ENCODE measurements around the gene CAST. TPM values are rescaled to one million over a fixed set of nuclear protein-coding genes. Genes with fewer than 3 reads are reported as not detected.
"Not testable (repeated sequence)": the region's sequence is repeated elsewhere in the genome, so short reads cannot be mapped to it uniquely, and the experiment has no call there.

Gene CAST
- polyA plus RNA-seq (2012; ENCODE audit: insufficient read depth, insufficient read length): 44.6 TPM

DNA sequence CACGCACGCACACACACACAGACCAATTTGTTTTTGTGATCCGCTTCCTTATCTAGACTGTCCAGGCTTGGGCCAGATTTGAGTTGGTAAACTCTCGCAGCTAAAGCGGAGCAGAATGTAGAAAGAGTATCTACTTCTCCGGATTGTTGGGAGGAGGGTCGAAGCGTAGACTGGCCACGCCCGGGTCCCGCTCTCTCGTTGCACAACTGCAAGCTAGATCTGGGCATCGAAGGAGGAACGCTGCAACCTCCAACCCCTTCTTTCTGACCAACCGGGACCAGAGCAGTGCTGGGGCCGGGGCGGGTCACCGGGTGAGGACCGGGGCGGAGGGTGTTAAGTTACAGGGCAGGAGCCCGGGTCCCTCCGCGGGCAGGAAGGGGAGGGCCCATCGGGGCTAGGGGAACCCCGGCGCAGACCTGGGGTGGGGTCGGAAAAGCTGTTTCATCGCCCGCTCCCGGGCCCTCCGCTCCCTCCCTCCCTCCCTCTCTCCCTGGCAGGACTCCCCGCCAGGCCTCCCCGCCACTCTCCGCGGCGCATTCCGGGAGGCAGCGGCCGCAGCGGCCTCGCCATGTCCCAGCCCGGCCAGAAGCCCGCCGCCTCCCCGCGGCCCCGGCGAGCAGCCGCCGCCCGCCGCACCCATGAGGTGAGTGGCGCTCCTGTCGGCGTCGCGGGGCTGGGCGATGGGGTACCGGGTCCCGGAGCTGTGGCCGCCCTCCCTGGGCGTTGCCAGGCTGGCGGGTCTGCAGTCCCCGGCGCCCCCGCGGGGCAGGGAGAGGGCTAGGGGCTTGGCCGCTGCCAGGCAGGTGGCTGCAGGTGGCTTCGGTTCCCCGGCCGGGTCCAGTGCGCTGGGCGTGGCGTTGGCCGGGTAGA lies at the start of gene CAST:
Gene CAST (plus strand): TSS at position 522 of the 870 bp plus-strand sequence. CDS start 47 bp downstream, at position 569.
- peak within 1 kb of the TSS; percentile 64 for H3K4me3 ChIP-seq (ENCODE audit: low read length)
- no peak for DNase-seq (ENCODE audit: low read depth, low spot score)

DNA sequence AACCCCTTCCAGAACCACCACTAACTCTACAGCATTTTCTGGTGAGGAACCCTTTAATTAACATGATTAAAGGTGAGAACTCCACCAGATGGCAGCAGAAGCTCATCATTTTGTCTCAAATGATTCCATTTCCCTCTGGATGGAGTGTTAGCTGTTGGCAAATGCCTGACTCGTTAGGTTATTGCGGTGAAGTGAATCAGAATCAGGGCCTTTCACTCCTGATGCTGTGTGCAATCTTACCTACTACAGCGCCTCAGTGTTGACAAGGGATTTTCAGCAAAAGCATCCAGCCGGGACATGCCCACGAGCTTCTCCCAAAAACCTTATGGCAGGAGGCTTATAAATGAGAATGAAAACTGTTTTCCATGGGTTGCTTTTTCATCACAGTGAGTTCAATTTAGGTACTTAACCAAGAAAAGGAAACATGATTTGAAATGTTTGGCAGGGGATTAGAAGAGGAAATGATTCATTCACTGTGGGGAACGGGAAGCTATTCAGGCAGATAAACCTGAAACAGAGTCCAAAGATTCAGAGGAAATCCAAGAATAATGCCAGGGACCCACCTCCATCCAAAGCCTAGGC lies 48.0 kb upstream of the CAST start:
- no peak overlapping the region for H3K4me3 ChIP-seq (ENCODE audit: low read length)
- DNase-seq (ENCODE audit: low read depth, low spot score): peak; percentile 23

GRCh38 chr5:96615223-96615622 lies 47.0 kb upstream of the CAST start:
- no peak for DNase-seq (ENCODE audit: low read depth, low spot score)
- no peak overlapping the region for H3K4me3 ChIP-seq (ENCODE audit: low read length)

DNA sequence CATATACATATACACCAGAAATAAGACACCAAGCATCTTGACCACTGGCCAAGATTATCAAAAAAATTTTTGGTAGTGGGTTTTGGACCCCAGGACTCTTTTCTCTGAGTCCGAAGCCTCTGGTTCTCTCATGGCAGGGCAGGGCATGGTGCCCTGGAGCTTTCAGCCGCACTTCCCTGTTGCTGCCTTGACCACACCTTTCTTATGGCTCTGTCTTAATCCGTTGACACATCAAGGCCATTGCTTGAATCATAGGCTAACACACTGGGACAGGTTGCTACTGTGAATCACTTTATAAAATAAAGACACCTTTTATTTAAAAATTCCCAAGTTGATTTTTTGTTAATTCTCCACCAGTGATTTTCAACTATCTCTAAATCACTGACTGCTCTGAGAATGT lies 45.4 kb upstream of the CAST start:
- DNase-seq (ENCODE audit: low read depth, low spot score): no peak
- no peak overlapping the region for H3K4me3 ChIP-seq (ENCODE audit: low read length)

DNA sequence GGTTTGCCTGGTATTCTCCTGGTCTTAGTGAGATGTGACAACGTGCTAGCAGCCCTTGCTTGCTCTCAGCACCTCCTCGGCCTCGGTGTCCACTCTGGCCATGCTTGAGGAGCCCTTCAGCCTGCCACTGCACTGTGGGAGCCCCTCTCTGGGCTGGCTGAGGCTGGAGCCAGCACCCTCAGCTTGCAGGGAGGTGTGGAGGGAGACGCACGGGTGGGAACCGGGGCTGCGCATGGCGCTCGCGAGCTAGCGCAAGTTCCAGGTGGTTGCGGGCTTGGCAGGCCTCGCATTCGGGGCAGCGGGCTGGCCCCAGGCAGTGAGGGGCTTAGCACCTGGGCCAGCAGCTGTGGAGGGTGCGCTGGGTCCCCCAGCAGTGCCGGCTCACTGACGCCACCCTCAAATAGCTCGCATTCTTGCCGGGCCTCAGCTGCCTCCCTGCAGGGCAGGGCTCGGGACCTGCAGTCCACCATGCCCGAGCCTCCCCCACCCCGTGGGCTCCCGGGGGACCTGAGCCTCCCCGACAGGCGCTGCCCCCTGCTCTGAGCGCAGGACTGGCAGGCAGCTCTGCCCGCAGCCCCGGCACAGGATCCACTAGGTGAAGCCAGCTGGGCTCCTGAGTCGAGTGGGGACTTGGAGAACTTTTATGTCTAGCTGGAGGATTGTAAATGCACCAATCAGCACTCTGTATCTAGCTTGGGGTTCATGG lies 43.7 kb upstream of the CAST start:
- not testable (repeated sequence) for DNase-seq (ENCODE audit: low read depth, low spot score)

DNA sequence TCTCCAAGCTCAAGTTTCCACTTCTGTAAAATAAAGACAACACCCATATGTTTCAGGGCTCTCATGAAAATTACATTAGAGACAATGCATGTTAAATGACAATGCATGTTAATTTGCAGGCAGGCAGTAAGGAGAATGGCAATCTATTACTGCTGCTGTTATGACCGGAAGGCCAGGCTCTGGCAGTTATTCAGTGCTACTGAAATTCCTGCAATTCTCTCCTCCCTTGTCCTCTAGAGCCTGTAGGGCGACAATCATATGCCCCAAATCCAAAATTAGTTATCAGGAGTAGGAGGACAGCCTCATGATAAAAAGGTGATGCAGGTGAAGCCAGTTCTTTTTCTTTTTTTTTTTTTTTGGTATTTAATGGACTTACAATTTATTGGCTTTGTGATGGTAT lies 42.2 kb upstream of the CAST start:
- no peak for DNase-seq (ENCODE audit: low read depth, low spot score)
- H3K4me3 ChIP-seq (ENCODE audit: low read length): no peak overlapping the region

More for the DNA sequence above, 43.7 kb upstream of the CAST start:
- not testable (repeated sequence) for H3K4me3 ChIP-seq (ENCODE audit: low read length)

GRCh38 chr5:96624596-96624995 lies 37.6 kb upstream of the CAST start:
- DNase-seq (ENCODE audit: low read depth, low spot score): no peak

DNA sequence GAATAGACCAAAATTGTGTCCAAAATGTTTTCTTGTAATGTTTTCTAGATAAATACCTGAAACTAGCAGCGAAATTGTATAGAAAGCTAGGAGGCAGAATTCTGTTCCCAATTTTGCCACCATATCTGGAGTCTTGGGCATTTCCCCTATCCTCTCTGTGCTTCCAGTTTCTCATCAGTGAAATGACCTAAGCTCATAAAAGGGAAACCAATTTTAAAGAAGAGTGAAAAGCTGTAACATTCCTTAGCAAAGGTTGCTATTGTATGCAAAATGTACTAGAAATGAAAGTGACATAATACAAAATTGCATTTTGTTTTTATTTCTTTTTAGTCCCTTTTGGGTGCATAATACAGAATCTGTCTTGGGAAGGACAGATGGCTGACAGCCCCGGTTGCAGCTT lies 36.8 kb upstream of the CAST start:
- H3K4me3 ChIP-seq (ENCODE audit: low read length): no peak overlapping the region
- DNase-seq (ENCODE audit: low read depth, low spot score): no peak

More at GRCh38 chr5:96624596-96624995, 37.6 kb upstream of the CAST start:
- no peak overlapping the region for H3K4me3 ChIP-seq (ENCODE audit: low read length)

DNA sequence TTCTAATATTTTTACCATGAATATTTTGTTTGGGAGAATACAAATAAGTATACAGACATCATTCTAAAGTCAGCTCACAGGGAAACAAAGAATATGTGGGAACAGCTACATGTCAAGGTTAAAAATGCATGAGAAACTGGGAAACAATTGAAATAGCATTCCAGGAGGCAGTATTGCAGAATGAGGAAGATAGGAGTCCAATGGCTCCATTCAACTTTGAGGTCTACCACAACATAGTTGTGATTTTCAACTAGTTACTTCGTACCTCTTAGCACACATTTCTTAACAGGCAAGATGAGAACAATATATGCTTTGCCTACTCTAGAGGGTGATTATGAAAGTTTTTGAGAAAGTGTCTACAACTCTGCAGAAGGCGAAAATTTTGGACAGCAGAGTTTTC lies 35.2 kb upstream of the CAST start:
- DNase-seq (ENCODE audit: low read depth, low spot score): no peak

DNA sequence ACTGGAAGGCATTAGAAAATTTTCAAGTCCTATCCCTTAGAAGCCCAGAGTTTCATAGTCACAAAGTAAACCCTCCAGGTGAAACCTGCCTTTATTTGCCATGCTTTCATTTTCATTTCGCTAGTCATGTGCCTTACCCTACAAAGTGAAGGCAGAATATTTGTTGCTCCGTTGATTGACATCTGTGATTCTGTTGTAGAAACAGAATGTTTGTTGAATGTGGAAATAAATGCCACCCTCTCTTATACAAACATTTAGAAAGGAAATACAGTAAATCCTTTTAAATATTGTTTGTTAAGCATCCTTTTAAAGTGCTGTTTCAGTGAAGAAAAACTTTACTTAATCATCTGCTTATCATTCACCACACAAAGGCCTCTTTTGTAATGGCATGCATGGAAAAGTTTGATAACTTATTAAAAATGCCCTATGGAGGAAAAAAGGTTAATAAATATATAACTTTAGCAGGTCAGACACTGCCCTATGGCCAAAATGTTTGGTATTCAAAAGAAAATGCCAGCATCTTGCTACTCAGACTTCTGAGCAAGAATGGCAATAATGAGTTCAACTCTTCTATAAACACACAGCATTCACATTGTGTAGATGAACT lies 34.3 kb upstream of the CAST start:
- DNase-seq (ENCODE audit: low read depth, low spot score): no peak

More for the DNA sequence above, 35.2 kb upstream of the CAST start:
- H3K4me3 ChIP-seq (ENCODE audit: low read length): no peak overlapping the region

GRCh38 chr5:96628406-96628805 lies 33.8 kb upstream of the CAST start:
- no peak overlapping the region for H3K4me3 ChIP-seq (ENCODE audit: low read length)
- no peak for DNase-seq (ENCODE audit: low read depth, low spot score)

More for the DNA sequence above, 34.3 kb upstream of the CAST start:
- no peak overlapping the region for H3K4me3 ChIP-seq (ENCODE audit: low read length)

DNA sequence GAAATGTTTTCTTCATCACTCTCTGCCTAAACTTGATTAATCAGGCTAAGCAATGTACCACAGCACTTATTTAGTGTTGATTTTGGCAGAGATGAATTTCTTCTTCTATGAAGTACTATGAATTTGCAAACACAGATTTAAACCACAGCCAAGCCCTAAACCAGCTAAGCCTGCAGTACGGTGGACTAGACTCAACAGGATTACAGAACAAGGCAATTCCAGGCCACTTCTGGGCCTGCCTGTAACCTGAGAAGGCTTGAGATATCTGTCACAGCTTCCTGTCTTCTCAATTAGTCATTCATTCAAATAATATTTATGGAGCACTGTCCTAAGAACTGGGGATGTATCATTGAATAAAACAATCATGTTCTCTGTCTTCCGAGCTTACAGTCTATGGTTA lies 32.4 kb upstream of the CAST start:
- DNase-seq (ENCODE audit: low read depth, low spot score): no peak
- H3K4me3 ChIP-seq (ENCODE audit: low read length): no peak overlapping the region

GRCh38 chr5:96633820-96634219 lies 28.4 kb upstream of the CAST start:
- no peak overlapping the region for H3K4me3 ChIP-seq (ENCODE audit: low read length)
- DNase-seq (ENCODE audit: low read depth, low spot score): no peak

- DNase-seq (ENCODE audit: low read depth, low spot score): no peak
- H3K4me3 ChIP-seq (ENCODE audit: low read length): no peak overlapping the region
Measured at GRCh38 chr5:96634881-96635280, 27.3 kb upstream of the CAST start.

GRCh38 chr5:96636046-96636445 lies 26.1 kb upstream of the CAST start:
- no peak for DNase-seq (ENCODE audit: low read depth, low spot score)
- no peak overlapping the region for H3K4me3 ChIP-seq (ENCODE audit: low read length)

DNA sequence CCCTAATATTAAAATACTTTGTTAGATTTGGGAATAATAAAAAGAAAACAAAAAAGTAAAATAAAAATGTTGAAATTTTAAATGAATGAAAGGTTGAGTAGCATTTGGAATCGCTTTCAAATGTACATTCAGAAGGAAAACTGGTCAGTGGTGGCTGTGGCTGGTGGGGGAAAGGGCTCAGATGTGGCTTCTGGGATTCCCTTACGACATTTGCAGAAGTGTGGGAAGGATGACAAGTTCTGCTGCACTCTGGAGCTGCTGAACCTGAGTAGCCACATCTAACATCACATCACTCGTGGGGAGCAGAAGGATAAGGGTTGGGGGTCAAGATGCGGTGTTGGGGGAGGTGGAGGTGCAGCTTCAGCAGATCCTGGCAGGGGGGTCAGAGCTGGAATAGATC lies 25.6 kb upstream of the CAST start:
- no peak overlapping the region for H3K4me3 ChIP-seq (ENCODE audit: low read length)
- DNase-seq (ENCODE audit: low read depth, low spot score): no peak

GRCh38 chr5:96637196-96637595 lies 25.0 kb upstream of the CAST start:
- H3K4me3 ChIP-seq (ENCODE audit: low read length): no peak overlapping the region
- DNase-seq (ENCODE audit: low read depth, low spot score): no peak

- DNase-seq (ENCODE audit: low read depth, low spot score): no peak
- no peak overlapping the region for H3K4me3 ChIP-seq (ENCODE audit: low read length)
Measured at GRCh38 chr5:96638561-96638960, 23.6 kb upstream of the CAST start.

DNA sequence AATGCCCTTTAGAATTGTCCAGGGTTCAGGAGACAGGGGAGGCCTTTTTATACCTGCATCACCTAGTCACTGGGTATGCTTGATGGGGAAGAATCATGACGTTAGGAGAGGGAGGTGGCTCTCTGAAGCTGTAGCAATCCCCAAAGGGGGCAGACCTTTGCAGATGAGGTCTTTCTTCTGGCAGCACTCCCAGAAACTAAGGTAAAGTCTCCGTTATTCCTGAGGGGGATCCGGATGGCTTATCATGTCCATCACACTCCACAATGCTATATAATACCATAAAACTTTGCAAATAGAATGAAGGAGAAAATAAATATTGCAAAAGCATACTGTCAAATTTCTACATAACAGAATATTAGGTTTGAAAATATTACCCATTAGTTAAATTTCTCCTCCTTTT lies 21.5 kb upstream of the CAST start:
- DNase-seq (ENCODE audit: low read depth, low spot score): no peak
- H3K4me3 ChIP-seq (ENCODE audit: low read length): no peak overlapping the region

Measured in Jurkat, Clone E6-1 (cell line).